Neural progenitor cell (in vitro differentiated cells): ENCODE results near the gene H2AZ1. TPM values are rescaled to one million over a fixed set of nuclear protein-coding genes. Genes with fewer than 3 reads are reported as not detected.
A peak's percentile ranks its signal among the peaks of the same experiment; 100 is the strongest.

ENCODE experiments used
- DNase-seq: peaks from one replicate; pipeline ENCODE4 v3.0.0-alpha.2; 2016; ENCODE audit warnings: low spot score
- H2AFZ ChIP-seq: fragments of 200-600 bp; sonication (generic); replicated peaks from 2 replicates; pipeline ENCODE4 v1.6.1; 2016; ENCODE audit warnings: antibody characterized with exemption
- H3F3A ChIP-seq: fragments of 200-600 bp; sonication (generic); 2 replicates; pipeline ENCODE4 v1.6.1; 2016; ENCODE audit warnings: antibody characterized with exemption, low read depth
- H3K27ac ChIP-seq: fragments of 200-600 bp; sonication (generic); 2 replicates; pipeline ENCODE4 v1.5.1; 2016; ENCODE audit warnings: mild to moderate bottlenecking
- H3K27me3 ChIP-seq: fragments of 200-600 bp; sonication (generic); 2 replicates; pipeline ENCODE4 v1.6.1; 2016; ENCODE audit warnings: mild to moderate bottlenecking, moderate library complexity
- H3K36me3 ChIP-seq: fragments of 200-600 bp; sonication (generic); 2 replicates; pipeline ENCODE4 v1.5.1; 2016
- H3K4me1 ChIP-seq: fragments of 200-600 bp; sonication (generic); 2 replicates; pipeline ENCODE4 v1.6.1; 2016; ENCODE audit warnings: mixed run types
- H3K4me2 ChIP-seq: fragments of 200-600 bp; sonication (generic); 2 replicates; pipeline ENCODE4 v1.6.1; 2016
- H3K4me3 ChIP-seq: fragments of 200-600 bp; sonication (generic); 2 replicates; pipeline ENCODE4 v1.5.1; 2016
- H3K79me2 ChIP-seq: fragments of 200-600 bp; sonication (generic); 2 replicates; pipeline ENCODE4 v1.6.1; 2016; ENCODE audit warnings: low read depth
- H3K9ac ChIP-seq: fragments of 200-600 bp; sonication (generic); 2 replicates; pipeline ENCODE4 v1.6.1; 2016
- H3K9me3 ChIP-seq: fragments of 200-600 bp; sonication (generic); 2 replicates; pipeline ENCODE4 v1.5.1; 2016; ENCODE audit warnings: low read depth
- H4K20me1 ChIP-seq: fragments of 200-600 bp; sonication (generic); 2 replicates; pipeline ENCODE4 v1.6.1; 2016; ENCODE audit warnings: low read depth
- H3K27ac Mint-ChIP-seq: 3 replicates; pipeline ENCODE4 v1.8.0; 2021; ENCODE audit warnings: mixed read lengths
- H3K27me3 Mint-ChIP-seq: 2 replicates; pipeline ENCODE4 v1.8.0; 2022; ENCODE audit warnings: low read depth, mild to moderate bottlenecking, inconsistent platforms, moderate library complexity, mixed read lengths; ENCODE audit not compliant: insufficient read depth
- H3K36me3 Mint-ChIP-seq: 3 replicates; pipeline ENCODE4 v1.8.0; 2021; ENCODE audit warnings: mixed read lengths
- H3K4me1 Mint-ChIP-seq: 3 replicates; pipeline ENCODE4 v1.8.0; 2021; ENCODE audit warnings: mixed read lengths
- H3K4me3 Mint-ChIP-seq: 3 replicates; pipeline ENCODE4 v1.8.0; 2021; ENCODE audit warnings: mild to moderate bottlenecking, moderate library complexity, mixed read lengths
- H3K9me3 Mint-ChIP-seq: 3 replicates; pipeline ENCODE4 v1.8.0; 2020; ENCODE audit warnings: mixed read lengths
- EZH2 ChIP-seq: fragments of 200-600 bp; sonication (generic); IDR thresholded peaks from 2 replicates; pipeline ENCODE4 v1.6.1; 2017; ENCODE audit warnings: antibody characterized with exemption, mild to moderate bottlenecking, moderate library complexity
- EZH2phosphoT487 ChIP-seq: fragments of 200-600 bp; sonication (generic); IDR thresholded peaks from 2 replicates; pipeline ENCODE4 v1.6.1; 2017; ENCODE audit warnings: antibody characterized with exemption
- total RNA-seq: library from RNA; depleted of rRNA; stranded (reverse); fragments of >200 nt; gene quantifications from 2 replicates; pipeline ENCODE4 v1.2.3, GENCODE V29; 2015; ENCODE audit warnings: low replicate concordance
- TF ChIP-seq, protein P1 (sequence below): fragments of 200-600 bp; sonication (generic); IDR thresholded peaks from 2 replicates; pipeline ENCODE4 v1.5.1; 2017; ENCODE audit warnings: antibody characterized with exemption, mild to moderate bottlenecking

H2AZ1 gene
- total RNA-seq, result 1,004 and 1,067 TPM in 2 replicates

DNA sequence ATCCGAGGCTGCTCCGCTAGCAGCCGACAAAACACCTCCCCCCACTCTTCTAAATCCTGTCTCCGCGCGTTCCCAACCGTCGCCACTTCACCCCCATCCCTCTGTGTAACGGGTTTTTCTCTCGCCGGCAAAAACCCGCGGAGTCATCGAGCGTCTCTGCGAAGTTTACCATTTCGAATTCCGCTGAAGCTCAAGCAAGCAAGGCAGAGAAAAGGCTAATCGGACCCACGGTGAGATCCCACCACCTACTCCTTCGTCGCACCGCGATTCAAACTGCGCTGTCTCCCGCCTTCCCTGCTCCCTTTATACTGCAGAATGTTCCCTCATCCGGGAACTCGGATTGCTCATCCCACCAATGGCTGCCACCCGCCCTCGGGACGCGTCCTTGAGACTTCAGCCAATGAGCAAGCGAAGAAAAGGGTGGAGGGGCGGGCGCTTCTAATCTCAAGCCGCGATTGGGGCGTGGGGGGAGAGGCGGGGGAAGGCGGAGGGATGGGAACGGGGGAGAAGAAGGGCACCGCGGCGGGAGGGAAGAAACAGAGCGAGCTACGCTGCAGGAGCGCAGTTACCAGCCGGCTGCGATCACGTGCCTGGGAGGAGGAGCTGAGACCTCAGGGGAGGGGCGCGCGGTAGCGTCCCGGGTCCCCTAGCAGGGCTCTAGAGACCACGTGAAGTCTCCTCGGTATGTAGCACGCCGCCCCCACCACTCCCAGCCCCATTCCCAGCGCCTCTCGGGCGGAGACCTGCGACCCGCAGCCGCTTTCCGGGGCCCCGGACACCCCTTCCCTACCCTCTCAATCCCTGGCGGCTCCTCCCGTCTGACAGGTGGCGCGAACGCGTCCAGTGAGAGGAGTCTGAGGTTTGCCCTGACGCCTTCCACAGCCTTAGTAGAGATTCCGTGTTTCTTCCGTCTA is at the start of gene H2AZ1:
Gene H2AZ1 (minus strand): TSS at position 277 of the 914 bp plus-strand sequence. CDS start 105 bp downstream, at position 172.
- Mint-ChIP-seq H3K27ac (no peak within 1 kb of the TSS), H3K4me3 (no peak within 1 kb of the TSS), H3K36me3 (peaks cover 6% of the 10 kb centered on the region), H3K9me3 (no peaks in the 10 kb centered on the region), H3K27me3 (peaks cover 7% of the 10 kb centered on the region), H3K4me1 (peaks cover 22% of the 10 kb centered on the region)
- peak within 1 kb of the TSS; percentile 83 for H2AFZ ChIP-seq
- peak within 1 kb of the TSS; percentile 92 for H3K4me3 ChIP-seq
- DNase-seq, result peak; percentile 100
- TF ChIP-seq, protein P1, sequence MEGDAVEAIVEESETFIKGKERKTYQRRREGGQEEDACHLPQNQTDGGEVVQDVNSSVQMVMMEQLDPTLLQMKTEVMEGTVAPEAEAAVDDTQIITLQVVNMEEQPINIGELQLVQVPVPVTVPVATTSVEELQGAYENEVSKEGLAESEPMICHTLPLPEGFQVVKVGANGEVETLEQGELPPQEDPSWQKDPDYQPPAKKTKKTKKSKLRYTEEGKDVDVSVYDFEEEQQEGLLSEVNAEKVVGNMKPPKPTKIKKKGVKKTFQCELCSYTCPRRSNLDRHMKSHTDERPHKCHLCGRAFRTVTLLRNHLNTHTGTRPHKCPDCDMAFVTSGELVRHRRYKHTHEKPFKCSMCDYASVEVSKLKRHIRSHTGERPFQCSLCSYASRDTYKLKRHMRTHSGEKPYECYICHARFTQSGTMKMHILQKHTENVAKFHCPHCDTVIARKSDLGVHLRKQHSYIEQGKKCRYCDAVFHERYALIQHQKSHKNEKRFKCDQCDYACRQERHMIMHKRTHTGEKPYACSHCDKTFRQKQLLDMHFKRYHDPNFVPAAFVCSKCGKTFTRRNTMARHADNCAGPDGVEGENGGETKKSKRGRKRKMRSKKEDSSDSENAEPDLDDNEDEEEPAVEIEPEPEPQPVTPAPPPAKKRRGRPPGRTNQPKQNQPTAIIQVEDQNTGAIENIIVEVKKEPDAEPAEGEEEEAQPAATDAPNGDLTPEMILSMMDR, result no peak
- TF ChIP-seq EZH2, result no peak
- no peak for TF ChIP-seq EZH2phosphoT487
- H3F3A ChIP-seq, result peaks cover 53% of the 10 kb centered on the region
- H3K4me1 ChIP-seq, result peaks cover 23% of the 10 kb centered on the region
- H3K27ac ChIP-seq, result peak within 1 kb of the TSS; percentile 98
- peaks cover 13% of the 10 kb centered on the region for H3K36me3 ChIP-seq
- peak within 1 kb of the TSS; percentile 96 for H3K9ac ChIP-seq
- no peaks in the 10 kb centered on the region for H3K9me3 ChIP-seq
- H3K79me2 ChIP-seq, result peaks cover 41% of the 10 kb centered on the region
- peaks cover 24% of the 10 kb centered on the region for H4K20me1 ChIP-seq
- peak within 1 kb of the TSS; percentile 88 for H3K4me2 ChIP-seq
- no peaks in the 10 kb centered on the region for H3K27me3 ChIP-seq

DNA sequence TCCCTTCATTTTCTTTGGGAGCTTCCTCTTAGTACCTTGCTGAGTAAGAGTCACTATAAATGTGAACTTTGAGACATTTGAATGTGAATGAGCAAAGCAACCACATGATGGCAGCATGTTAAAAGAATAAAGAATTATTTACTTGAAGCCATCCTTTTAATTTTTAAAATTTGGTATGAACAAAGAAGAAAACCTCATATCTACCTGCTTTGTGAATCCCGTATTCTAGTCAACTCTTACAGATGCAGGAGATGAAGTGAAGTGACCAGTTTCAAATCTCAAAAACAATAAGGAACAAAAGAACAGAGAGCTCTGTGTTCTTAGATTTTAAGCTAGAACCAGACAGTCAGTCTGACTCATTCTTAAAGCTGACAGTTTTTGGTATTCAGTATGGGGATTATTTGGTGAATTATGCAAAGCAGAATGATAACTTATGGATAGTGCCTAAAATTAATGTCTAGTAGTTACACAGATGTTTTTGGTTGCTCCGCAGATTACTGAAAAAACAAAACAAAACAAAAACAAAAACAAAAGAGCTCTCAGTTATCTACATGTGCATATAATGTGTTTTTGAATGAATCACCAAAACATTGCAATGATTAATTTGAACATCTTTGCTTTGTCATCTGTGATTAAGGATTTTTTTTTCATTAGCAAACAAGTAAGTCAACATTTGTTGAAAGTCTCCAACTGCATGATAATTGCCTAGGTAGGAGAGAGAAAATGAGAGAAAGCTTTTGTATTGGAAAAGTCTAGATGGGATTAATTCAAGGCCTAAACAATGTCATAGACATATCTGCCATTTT is 48.2 kb upstream of the H2AZ1 start:
- no peaks in the 10 kb centered on the region for H3K27me3 ChIP-seq
- TF ChIP-seq EZH2 (no peak), EZH2phosphoT487 (no peak)
- TF ChIP-seq, protein P1, result peak; percentile 68
- H3K4me1 ChIP-seq, result peaks cover 4% of the 10 kb centered on the region
- no peak overlapping the region for H3K27ac ChIP-seq
- H3K4me1 Mint-ChIP-seq, result peaks cover 8% of the 10 kb centered on the region
- H3K4me3 ChIP-seq, result no peak overlapping the region
- DNase-seq, result peak; percentile 36
- no peak overlapping the region for H3K4me2 ChIP-seq
- peak overlapping the region; percentile 60 for H2AFZ ChIP-seq
- peak overlapping the region; percentile 67 for H3K27ac Mint-ChIP-seq
- no peaks in the 10 kb centered on the region for H3K36me3 Mint-ChIP-seq
- H4K20me1 ChIP-seq, result no peaks in the 10 kb centered on the region
- H3F3A ChIP-seq, result no peaks in the 10 kb centered on the region
- no peaks in the 10 kb centered on the region for H3K9me3 Mint-ChIP-seq
- H3K9ac ChIP-seq, result no peak overlapping the region
- H3K4me3 Mint-ChIP-seq, result no peak overlapping the region
- no peaks in the 10 kb centered on the region for H3K79me2 ChIP-seq
- no peaks in the 10 kb centered on the region for H3K36me3 ChIP-seq
- H3K27me3 Mint-ChIP-seq, result no peaks in the 10 kb centered on the region
- H3K9me3 ChIP-seq, result no peaks in the 10 kb centered on the region

DNA sequence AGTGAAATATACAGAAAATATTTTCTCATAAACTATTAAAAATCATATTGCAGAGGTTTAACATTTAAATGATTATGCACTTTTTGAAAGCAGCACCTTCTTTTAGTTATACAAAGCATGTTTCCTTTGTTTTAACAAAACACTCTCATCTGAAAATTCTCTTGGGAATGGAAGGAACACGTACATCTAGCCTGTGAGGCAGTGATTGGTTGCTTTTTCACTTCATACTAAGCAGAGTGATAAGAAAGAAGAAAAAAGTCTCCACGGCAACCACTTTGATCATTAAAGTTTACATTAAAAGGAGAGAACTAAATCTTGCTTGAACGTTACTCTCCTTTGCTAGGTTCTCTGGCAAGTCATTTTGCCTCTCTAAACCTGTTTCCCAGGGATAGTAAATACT is 41.7 kb upstream of the H2AZ1 start:
- TF ChIP-seq, protein P1, result no peak
- TF ChIP-seq EZH2phosphoT487 (no peak), EZH2 (no peak)
- H3K4me1 Mint-ChIP-seq, result peaks cover 11% of the 10 kb centered on the region

More for the DNA sequence above, 41.7 kb upstream of the H2AZ1 start:
- Mint-ChIP-seq H3K27me3 (no peaks in the 10 kb centered on the region), H3K4me3 (no peak overlapping the region), H3K9me3 (no peaks in the 10 kb centered on the region), H3K27ac (no peak overlapping the region), H3K36me3 (no peaks in the 10 kb centered on the region)
- Histone ChIP-seq H3K27me3 (no peaks in the 10 kb centered on the region), H2AFZ (no peak overlapping the region), H3K9ac (no peak overlapping the region), H3K79me2 (no peaks in the 10 kb centered on the region), H3K27ac (no peak overlapping the region), H3K4me2 (no peak overlapping the region), H3K9me3 (no peaks in the 10 kb centered on the region), H4K20me1 (no peaks in the 10 kb centered on the region), H3K4me1 (no peaks in the 10 kb centered on the region), H3K4me3 (no peak overlapping the region), H3F3A (no peaks in the 10 kb centered on the region), H3K36me3 (no peaks in the 10 kb centered on the region)
- DNase-seq, result no peak
